AG09319 (cell line): Measurements from ENCODE around the gene SPTB.
A peak's percentile ranks its signal among the peaks of the same experiment; 100 is the strongest.

ENCODE experiments used
- DNase-seq: peaks from one replicate; pipeline ENCODE4 v3.0.0-alpha.2; 2010; ENCODE audit warnings: low read depth; ENCODE audit errors: extremely low read depth
- TF ChIP-seq, protein P1 (sequence below): IDR thresholded peaks from 2 replicates; pipeline ENCODE4 v1.5.1; 2011; ENCODE audit warnings: low read depth, mild to moderate bottlenecking, inconsistent platforms, low read length, moderate library complexity

SPTB gene

DNA sequence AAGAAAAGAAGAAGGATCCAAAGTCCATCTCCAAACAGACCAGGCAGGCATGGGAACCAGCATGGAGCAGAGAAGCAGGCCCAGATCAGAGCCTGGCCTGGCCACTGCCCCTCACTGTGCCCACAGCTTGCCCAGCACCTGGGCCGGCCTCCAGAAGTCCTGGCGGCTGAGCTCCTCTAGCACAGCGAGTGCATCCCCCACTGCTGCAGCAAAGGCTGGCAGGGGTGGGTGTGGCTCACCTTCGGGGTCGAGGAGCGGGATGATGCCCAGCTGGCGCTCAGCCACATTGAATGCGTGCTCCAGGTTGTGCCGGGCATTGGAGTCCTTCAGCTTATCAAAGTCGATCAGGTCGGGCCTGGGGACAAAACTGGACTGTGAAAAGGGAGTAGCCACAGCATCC, 78.7 kb downstream of the SPTB start:
- DNase-seq, result no peak
- TF ChIP-seq, protein P1, sequence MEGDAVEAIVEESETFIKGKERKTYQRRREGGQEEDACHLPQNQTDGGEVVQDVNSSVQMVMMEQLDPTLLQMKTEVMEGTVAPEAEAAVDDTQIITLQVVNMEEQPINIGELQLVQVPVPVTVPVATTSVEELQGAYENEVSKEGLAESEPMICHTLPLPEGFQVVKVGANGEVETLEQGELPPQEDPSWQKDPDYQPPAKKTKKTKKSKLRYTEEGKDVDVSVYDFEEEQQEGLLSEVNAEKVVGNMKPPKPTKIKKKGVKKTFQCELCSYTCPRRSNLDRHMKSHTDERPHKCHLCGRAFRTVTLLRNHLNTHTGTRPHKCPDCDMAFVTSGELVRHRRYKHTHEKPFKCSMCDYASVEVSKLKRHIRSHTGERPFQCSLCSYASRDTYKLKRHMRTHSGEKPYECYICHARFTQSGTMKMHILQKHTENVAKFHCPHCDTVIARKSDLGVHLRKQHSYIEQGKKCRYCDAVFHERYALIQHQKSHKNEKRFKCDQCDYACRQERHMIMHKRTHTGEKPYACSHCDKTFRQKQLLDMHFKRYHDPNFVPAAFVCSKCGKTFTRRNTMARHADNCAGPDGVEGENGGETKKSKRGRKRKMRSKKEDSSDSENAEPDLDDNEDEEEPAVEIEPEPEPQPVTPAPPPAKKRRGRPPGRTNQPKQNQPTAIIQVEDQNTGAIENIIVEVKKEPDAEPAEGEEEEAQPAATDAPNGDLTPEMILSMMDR, result no peak

DNA sequence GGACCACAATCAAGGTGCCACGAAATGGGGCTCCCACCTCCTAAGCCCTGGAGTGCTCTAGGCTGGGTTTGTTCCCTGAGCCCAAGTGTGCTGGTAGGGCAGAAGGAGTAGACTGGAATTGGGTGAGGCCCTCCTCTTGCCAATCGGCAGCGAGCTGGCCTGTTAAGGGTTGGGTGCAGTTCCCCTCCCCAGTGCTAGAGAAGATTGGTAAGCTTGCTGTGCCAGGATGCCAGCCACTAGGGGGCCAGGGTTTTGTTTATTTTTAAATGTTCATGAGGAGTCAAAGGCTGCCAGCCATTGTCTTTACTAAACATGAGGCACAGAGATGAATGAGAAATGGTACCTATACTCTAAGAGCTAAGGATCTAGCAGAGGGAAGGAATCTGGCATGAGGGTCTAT, 79.7 kb downstream of the SPTB start:
- no peak for DNase-seq
- TF ChIP-seq, protein P1, result peak; percentile 48

- DNase-seq, result no peak
- TF ChIP-seq, protein P1, result no peak
Measured at GRCh38 chr14:64799555-64799954, 80.2 kb downstream of the SPTB start.

DNA sequence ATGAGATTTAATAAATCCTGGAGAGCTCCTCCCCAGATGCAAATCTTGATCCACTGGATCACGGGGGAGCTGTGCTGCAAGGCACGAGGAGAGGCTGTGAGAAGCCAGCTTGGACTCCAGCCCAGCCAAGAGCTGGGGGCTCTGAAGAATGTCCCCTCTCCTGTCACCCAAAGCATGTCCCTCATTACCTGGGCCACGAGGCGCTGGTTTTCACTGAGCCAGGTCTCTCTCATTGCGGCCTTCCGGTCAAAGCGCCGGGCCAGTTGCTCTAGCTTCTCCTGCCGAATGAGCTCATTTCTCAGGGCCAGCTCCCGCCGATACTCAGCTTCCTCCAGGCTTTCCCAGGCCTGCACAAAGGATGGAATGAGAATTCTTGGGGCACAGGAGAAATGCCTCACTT, 83.3 kb downstream of the SPTB start:
- TF ChIP-seq, protein P1, result no peak
- no peak for DNase-seq

DNA sequence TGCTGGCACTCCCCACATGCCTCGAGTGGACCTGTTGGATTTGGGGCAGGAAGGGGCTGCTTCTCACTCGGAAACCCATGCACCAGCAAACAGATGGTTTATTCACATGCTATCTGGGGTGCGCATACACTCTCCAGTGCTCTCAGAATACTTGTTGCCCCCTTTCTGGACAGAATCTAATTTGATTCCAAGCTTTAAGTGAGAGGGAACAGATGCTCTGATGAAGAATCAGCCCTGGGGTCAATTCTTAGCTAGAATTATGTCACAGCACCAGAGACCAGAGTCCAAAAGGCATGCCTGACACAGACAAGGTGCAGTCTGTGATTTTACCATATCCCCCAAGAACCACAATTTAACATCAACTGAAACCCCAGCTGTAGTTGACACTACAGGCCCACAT, 83.8 kb downstream of the SPTB start:
- TF ChIP-seq, protein P1, result no peak
- no peak for DNase-seq

DNA sequence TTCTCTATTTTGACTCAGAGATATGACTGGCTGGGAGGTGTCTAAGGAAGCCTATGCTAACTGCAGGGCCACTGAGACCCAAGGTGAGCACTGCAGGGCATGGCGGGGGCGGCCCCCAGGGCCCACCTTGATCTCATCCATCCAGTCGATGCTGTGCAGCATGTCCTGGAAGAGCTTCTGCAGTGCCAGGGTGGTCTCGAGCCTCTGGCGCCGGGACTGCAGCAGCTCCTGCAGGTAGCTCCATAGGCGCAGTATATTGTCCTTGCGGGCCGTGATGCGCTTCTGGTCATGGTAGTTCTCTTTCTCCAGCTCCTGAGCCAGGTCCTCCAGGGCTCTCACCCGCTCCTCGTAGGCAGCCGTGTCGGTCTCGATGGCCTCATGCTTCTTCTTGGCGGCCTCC, 84.5 kb downstream of the SPTB start:
- TF ChIP-seq, protein P1, result no peak

DNA sequence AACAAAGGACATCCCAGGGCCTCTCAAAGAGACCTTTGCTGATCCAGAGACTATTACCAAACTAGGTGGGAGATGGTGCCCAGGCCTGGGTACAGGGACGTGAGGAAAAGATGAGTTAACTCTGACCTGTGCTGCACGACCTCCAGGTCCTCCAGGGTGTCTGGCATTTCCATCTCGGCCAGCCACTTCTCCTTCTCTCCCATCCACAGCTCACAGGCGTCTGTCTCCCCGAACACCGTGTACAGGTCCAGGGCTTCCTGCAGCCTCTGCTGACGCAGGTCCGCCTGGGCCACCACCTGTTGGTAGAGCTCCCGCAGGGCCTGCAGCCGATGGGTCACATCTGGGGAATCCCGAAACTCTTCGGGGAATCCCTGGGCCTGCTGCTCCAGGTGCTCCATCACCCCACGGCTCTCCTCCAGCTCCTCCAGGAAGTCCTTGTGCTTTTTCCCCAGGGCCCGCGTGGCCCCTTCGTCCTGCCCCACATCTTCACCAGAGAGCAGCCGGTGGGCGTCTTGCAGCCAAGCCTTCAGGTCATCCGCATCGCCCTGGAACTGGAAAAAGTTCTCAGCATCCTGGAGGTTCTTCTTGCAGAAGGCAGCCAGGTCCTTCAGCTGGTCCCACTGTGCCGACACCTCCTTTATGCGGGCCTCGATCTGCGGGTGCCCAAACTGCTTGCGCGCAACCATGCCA, 86.7 kb downstream of the SPTB start:
- TF ChIP-seq, protein P1, result no peak
- DNase-seq, result no peak

More for the DNA sequence above, 84.5 kb downstream of the SPTB start:
- no peak for DNase-seq
